Measurements from ENCODE around the gene LINC01488.

GRCh38 chr11:69482322-69482721 is 859 bp downstream of the LINC01488 start:
- TF ChIP-seq CHD2 (IDR thresholded peaks at IDR 0.05; ENCODE audit: low read length, partially characterized antibody) = no peak
- no peak for TF ChIP-seq EP300 (IDR thresholded peaks at IDR 0.05; ENCODE audit: borderline replicate concordance in 1 of 2, low read depth in 1 of 2, low read length in 1 of 2)
- no peak for TF ChIP-seq FOXJ3 (CRISPR knock-in tag; IDR thresholded peaks at IDR 0.05)
- TF ChIP-seq MXI1 (IDR thresholded peaks at IDR 0.05; ENCODE audit: low read depth, low read length) = no peak
- TF ChIP-seq, protein P1, sequence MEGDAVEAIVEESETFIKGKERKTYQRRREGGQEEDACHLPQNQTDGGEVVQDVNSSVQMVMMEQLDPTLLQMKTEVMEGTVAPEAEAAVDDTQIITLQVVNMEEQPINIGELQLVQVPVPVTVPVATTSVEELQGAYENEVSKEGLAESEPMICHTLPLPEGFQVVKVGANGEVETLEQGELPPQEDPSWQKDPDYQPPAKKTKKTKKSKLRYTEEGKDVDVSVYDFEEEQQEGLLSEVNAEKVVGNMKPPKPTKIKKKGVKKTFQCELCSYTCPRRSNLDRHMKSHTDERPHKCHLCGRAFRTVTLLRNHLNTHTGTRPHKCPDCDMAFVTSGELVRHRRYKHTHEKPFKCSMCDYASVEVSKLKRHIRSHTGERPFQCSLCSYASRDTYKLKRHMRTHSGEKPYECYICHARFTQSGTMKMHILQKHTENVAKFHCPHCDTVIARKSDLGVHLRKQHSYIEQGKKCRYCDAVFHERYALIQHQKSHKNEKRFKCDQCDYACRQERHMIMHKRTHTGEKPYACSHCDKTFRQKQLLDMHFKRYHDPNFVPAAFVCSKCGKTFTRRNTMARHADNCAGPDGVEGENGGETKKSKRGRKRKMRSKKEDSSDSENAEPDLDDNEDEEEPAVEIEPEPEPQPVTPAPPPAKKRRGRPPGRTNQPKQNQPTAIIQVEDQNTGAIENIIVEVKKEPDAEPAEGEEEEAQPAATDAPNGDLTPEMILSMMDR (IDR thresholded peaks at IDR 0.05) = no peak
- no peak for TF ChIP-seq REST (IDR thresholded peaks at IDR 0.05; ENCODE audit: low read depth, low read length)
